Caco-2 (cell line): ENCODE data around the gene RNASEH2A. TPM values are rescaled to one million over a fixed set of nuclear protein-coding genes. Genes with fewer than 3 reads are reported as not detected.
"Not testable (repeated sequence)": the region's sequence is repeated elsewhere in the genome, so short reads cannot be mapped to it uniquely, and the experiment has no call there.

ENCODE experiments used
- BruUV-seq: library from RNA; stranded (reverse); fragments of 400-500 nt; replicated peaks from 2 replicates; lab custom pipeline; 2021; lab: Mats Ljungman, UMichigan
- CTCF ChIA-PET: fragments of 300-600 bp; sonication (Branson Sonifier 250); formaldehyde crosslinking; loops from one replicate; lab custom pipeline; 2022; ENCODE audit warnings: antibody characterized with exemption; lab: Charles Lee
- POLR2A ChIA-PET: fragments of 300-600 bp; sonication (Branson Sonifier 250); formaldehyde crosslinking; loops from one replicate; lab custom pipeline; 2022; ENCODE audit warnings: antibody characterized with exemption; lab: Charles Lee
- DNase-seq, 2 experiments: peaks; one replicate each; pipeline versions ENCODE4 v3.0.0 to v3.0.0-alpha.2; 2020 to 2022
- H3K27me3 ChIP-seq: replicated peaks from 2 replicates; pipeline ENCODE4 v1.6.0; 2011; ENCODE audit warnings: low read length; ENCODE audit not compliant: control insufficient read depth, insufficient read depth
- H3K36me3 ChIP-seq: 2 replicates; pipeline ENCODE4 v1.5.1; 2011; ENCODE audit warnings: low read length; ENCODE audit not compliant: control insufficient read depth, insufficient read depth
- H3K4me1 ChIP-seq: fragments of 250-450 bp; sonication (Bioruptor Pico); 2 replicates; pipeline ENCODE4 v1.5.1; 2020; ENCODE audit warnings: mild to moderate bottlenecking
- H3K4me3 ChIP-seq: 2 replicates; pipeline ENCODE4 v1.5.1; 2011; ENCODE audit warnings: low read depth, mild to moderate bottlenecking, control low read depth, low read length
- H3K9me3 ChIP-seq: fragments of 250-450 bp; sonication (Bioruptor Pico); 2 replicates; pipeline ENCODE4 v1.5.1; 2020; ENCODE audit warnings: mild to moderate bottlenecking, moderate library complexity
- H3K27ac Mint-ChIP-seq: one replicate; pipeline ENCODE4 v1.8.0; 2022; ENCODE audit warnings: mixed read lengths; ENCODE audit not compliant: unreplicated experiment
- H3K27me3 Mint-ChIP-seq: one replicate; pipeline ENCODE4 v1.8.0; 2022; ENCODE audit warnings: mixed read lengths; ENCODE audit not compliant: insufficient read depth, unreplicated experiment
- H3K36me3 Mint-ChIP-seq: one replicate; pipeline ENCODE4 v1.8.0; 2022; ENCODE audit warnings: mild to moderate bottlenecking, mixed read lengths; ENCODE audit not compliant: insufficient read depth, unreplicated experiment
- H3K4me1 Mint-ChIP-seq: one replicate; pipeline ENCODE4 v1.8.0; 2022; ENCODE audit warnings: low read depth, mixed read lengths; ENCODE audit not compliant: unreplicated experiment
- H3K4me3 Mint-ChIP-seq: one replicate; pipeline ENCODE4 v1.8.0; 2022; ENCODE audit warnings: mild to moderate bottlenecking, moderate library complexity, mixed read lengths; ENCODE audit not compliant: unreplicated experiment
- H3K9me3 Mint-ChIP-seq: one replicate; pipeline ENCODE4 v1.8.0; 2022; ENCODE audit warnings: mixed read lengths; ENCODE audit not compliant: unreplicated experiment
- intact Hi-C: fragments of 100-400 bp; cut with micrococcal nuclease; formaldehyde crosslinking; loops from one replicate; pipeline ENCODE4 v1.10.0; 2022; ENCODE audit not compliant: unreplicated experiment
- total RNA-seq: library from RNA; stranded (reverse); gene quantifications from 2 replicates; pipeline ENCODE4 v1.2.3, GENCODE V29; 2022
- TF ChIP-seq, protein P1 (sequence below), 2 experiments: fragments of 200-600 bp in 1 of 2; IDR thresholded peaks; 1 replicate in 1 of 2; 2 replicates in 1 of 2; pipeline versions ENCODE4 v1.5.1 to v1.8.0; 2011 to 2022; ENCODE audit warnings: antibody characterized with exemption in 1 of 2, control low read depth in 1 of 2, inconsistent platforms in 1 of 2, low read depth in 1 of 2, low read length in 1 of 2, mild to moderate bottlenecking in 1 of 2, moderate library complexity in 1 of 2; ENCODE audit not compliant: insufficient read depth in 1 of 2, severe bottlenecking in 1 of 2, unreplicated experiment in 1 of 2

RNASEH2A gene
- total RNA-seq, 1 experiment from 2014 or later = 37.6 TPM

DNA sequence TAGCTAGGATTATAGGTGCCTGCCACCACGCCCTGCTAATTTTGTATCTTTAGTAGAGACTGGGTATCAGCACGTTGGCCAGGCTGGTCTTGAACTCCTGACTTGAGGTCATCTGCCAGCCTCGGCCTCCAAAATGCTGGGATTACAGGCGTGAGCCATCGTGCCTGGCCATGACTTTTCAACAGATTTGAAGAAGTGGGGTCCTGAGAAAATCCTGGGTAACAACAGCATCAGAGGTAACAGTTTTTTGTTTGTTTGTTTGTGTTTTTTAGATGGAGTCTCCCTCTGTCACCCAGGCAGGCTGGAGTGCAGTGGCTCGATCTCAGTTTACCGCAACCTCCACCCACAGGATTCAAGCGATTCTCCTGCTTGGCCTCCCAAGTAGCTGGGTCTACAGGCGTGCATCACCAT is 11.4 kb upstream of the RNASEH2A start:
- H3K9me3 ChIP-seq = no peaks in the 10 kb centered on the region
- Mint-ChIP-seq H3K27ac (no peak overlapping the region), H3K4me1 (peaks cover 15% of the 10 kb centered on the region), H3K4me3 (no peak overlapping the region), H3K27me3 (no peaks in the 10 kb centered on the region), H3K9me3 (no peaks in the 10 kb centered on the region), H3K36me3 (peaks cover 56% of the 10 kb centered on the region)
- BruUV-seq = no TSS peak
- H3K4me3 ChIP-seq = no peak overlapping the region
- peaks cover 14% of the 10 kb centered on the region for H3K4me1 ChIP-seq
- TF ChIP-seq, protein P1, sequence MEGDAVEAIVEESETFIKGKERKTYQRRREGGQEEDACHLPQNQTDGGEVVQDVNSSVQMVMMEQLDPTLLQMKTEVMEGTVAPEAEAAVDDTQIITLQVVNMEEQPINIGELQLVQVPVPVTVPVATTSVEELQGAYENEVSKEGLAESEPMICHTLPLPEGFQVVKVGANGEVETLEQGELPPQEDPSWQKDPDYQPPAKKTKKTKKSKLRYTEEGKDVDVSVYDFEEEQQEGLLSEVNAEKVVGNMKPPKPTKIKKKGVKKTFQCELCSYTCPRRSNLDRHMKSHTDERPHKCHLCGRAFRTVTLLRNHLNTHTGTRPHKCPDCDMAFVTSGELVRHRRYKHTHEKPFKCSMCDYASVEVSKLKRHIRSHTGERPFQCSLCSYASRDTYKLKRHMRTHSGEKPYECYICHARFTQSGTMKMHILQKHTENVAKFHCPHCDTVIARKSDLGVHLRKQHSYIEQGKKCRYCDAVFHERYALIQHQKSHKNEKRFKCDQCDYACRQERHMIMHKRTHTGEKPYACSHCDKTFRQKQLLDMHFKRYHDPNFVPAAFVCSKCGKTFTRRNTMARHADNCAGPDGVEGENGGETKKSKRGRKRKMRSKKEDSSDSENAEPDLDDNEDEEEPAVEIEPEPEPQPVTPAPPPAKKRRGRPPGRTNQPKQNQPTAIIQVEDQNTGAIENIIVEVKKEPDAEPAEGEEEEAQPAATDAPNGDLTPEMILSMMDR (IDR thresholded peaks at IDR 0.05; ENCODE audit: insufficient read depth in 1 of 2, low read depth in 1 of 2, low read length in 1 of 2, severe bottlenecking in 1 of 2, unreplicated experiment in 1 of 2) = no peak
- no peak for DNase-seq
- POLR2A ChIA-PET = no interaction called here
- no peaks in the 10 kb centered on the region for H3K27me3 ChIP-seq
- no peaks in the 10 kb centered on the region; the same call in 1 of the 2 replicates for H3K36me3 ChIP-seq
- CTCF ChIA-PET = interaction anchor here (0.7 to 3.9 kb wide), 7 partner anchors 9 to 113 kb away, joined by 3 to 20 read pairs (median 6); partner anchors contain the start of genes DHPS and GET3
- intact Hi-C loops = loop anchor here (5.0 kb wide), 1 partner anchor 357 kb away; the partner anchor contains the start of genes IER2 and STX10

GRCh38 chr19:12796146-12797071 is 10.0 kb upstream of the RNASEH2A start:
- H3K4me3 Mint-ChIP-seq = peak overlapping the region; percentile 45
- intact Hi-C loops = loop anchor here (1.0 to 2.0 kb wide), 3 partner anchors 19 to 80 kb away; no protein-coding TSS in a partner anchor
- peak overlapping the region; percentile 21 for H3K27ac Mint-ChIP-seq
- Histone ChIP-seq H3K27me3 (no peaks in the 10 kb centered on the region), H3K9me3 (no peaks in the 10 kb centered on the region), H3K36me3 (no peaks in the 10 kb centered on the region; the same call in none of the 2 replicates), H3K4me3 (no peak overlapping the region), H3K4me1 (peaks cover 9% of the 10 kb centered on the region)
- TF ChIP-seq, protein P1 (IDR thresholded peaks at IDR 0.05; ENCODE audit: insufficient read depth in 1 of 2, low read depth in 1 of 2, low read length in 1 of 2, severe bottlenecking in 1 of 2, unreplicated experiment in 1 of 2) = peak; percentile 91
- no peaks in the 10 kb centered on the region for H3K27me3 Mint-ChIP-seq
- BruUV-seq = no TSS peak
- CTCF ChIA-PET = interaction anchor here (0.6 to 3.9 kb wide), 9 partner anchors 11 to 79 kb away, joined by 3 to 20 read pairs (median 4); partner anchors contain the start of gene GET3
- peaks cover 5% of the 10 kb centered on the region for H3K4me1 Mint-ChIP-seq
- POLR2A ChIA-PET = no interaction called here
- peaks cover 51% of the 10 kb centered on the region for H3K36me3 Mint-ChIP-seq
- peak; percentile 81 to 83 for DNase-seq
- H3K9me3 Mint-ChIP-seq = no peaks in the 10 kb centered on the region

GRCh38 chr19:12797141-12797587 is 9.2 kb upstream of the RNASEH2A start:
- BruUV-seq = no TSS peak
- Mint-ChIP-seq H3K4me1 (peaks cover 7% of the 10 kb centered on the region), H3K27ac (no peak overlapping the region), H3K9me3 (no peaks in the 10 kb centered on the region), H3K27me3 (no peaks in the 10 kb centered on the region), H3K4me3 (no peak overlapping the region), H3K36me3 (peaks cover 44% of the 10 kb centered on the region)
- peaks cover 9% of the 10 kb centered on the region for H3K4me1 ChIP-seq
- ChIA-PET CTCF (interaction anchor here (0.7 to 3.9 kb wide), 3 partner anchors 19 to 51 kb away, joined by 4 to 20 read pairs (median 6); partner anchors contain the start of gene HOOK2), POLR2A (interaction anchor here (0.6 kb wide), 1 partner anchor 76 kb away, joined by 11 read pairs; no protein-coding TSS in a partner anchor)
- no peak for DNase-seq
- H3K36me3 ChIP-seq = no peaks in the 10 kb centered on the region; the same call in none of the 2 replicates
- intact Hi-C loops = loop anchor here (2.0 kb wide), 1 partner anchor 80 kb away; no protein-coding TSS in a partner anchor
- no peak overlapping the region for H3K4me3 ChIP-seq
- no peaks in the 10 kb centered on the region for H3K27me3 ChIP-seq
- H3K9me3 ChIP-seq = no peaks in the 10 kb centered on the region
- TF ChIP-seq, protein P1 (IDR thresholded peaks at IDR 0.05; ENCODE audit: insufficient read depth in 1 of 2, low read depth in 1 of 2, low read length in 1 of 2, severe bottlenecking in 1 of 2, unreplicated experiment in 1 of 2) = no peak

- peaks cover 11% of the 10 kb centered on the region for H3K4me1 Mint-ChIP-seq
- peaks cover 40% of the 10 kb centered on the region for H3K36me3 Mint-ChIP-seq
- ChIA-PET CTCF (interaction anchor here (0.7 to 3.9 kb wide), 3 partner anchors 19 to 50 kb away, joined by 4 to 20 read pairs (median 6); partner anchors contain the start of gene HOOK2), POLR2A (interaction anchor here (0.6 kb wide), 1 partner anchor 76 kb away, joined by 11 read pairs; no protein-coding TSS in a partner anchor)
- H3K4me1 ChIP-seq = peaks cover 13% of the 10 kb centered on the region
- H3K9me3 Mint-ChIP-seq, H3K4me3 ChIP-seq, H3K27me3 Mint-ChIP-seq, H3K9me3 ChIP-seq, H3K4me3 Mint-ChIP-seq, BruUV-seq, H3K36me3 ChIP-seq, H3K27me3 ChIP-seq, H3K27ac Mint-ChIP-seq, DNase-seq: not testable (repeated sequence)
- intact Hi-C loops = loop anchor here (2.0 kb wide), 1 partner anchor 81 kb away; no protein-coding TSS in a partner anchor
Observed at GRCh38 chr19:12797607-12798006, 8.8 kb upstream of the RNASEH2A start.
